K562 (cell line): ENCODE results near the gene PPM1D. TPM values are rescaled to one million over a fixed set of nuclear protein-coding genes. Genes with fewer than 3 reads are reported as not detected.

Experiments
- ATAC-seq: fragments of 200-7000 bp; cut with Tn5 transposase; 3 replicates; pipeline ENCODE4 v1.9.1; 2020; ENCODE audit warnings: moderate library complexity
- BruUV-seq: library from RNA; stranded (reverse); fragments of 400-500 nt; replicated peaks from 2 replicates; lab custom pipeline; 2021; lab: Mats Ljungman, UMichigan
- CTCF ChIA-PET: fragments of 300-600 bp; formaldehyde crosslinking; extraction: SDS; loops from one replicate; lab custom pipeline; 2021; ENCODE audit warnings: low intra/inter-chr PET ratio; lab: Yijun Ruan, JAX
- POLR2A ChIA-PET: fragments of 300-600, 350-650 bp; sonication (Branson Sonifier 250); formaldehyde crosslinking; extraction: SDS; loops from one replicate; lab custom pipeline; 2021; ENCODE audit warnings: antibody characterized with exemption, inconsistent platforms; lab: Yijun Ruan, JAX
- DNase-seq, 4 experiments: peaks; one replicate each; pipeline versions ENCODE4 v3.0.0 to v3.0.0-alpha.2; 2011 to 2018; ENCODE audit warnings: low spot score in 3 of 4, mixed read lengths in 3 of 4; ENCODE audit errors: extremely low read depth in 1 of 4
- FAIRE-seq: peaks from 2 replicates; lab custom pipeline; 2011; peaks lifted over from hg19 to GRCh38; lab: Jason Lieb, UNC
- H2AFZ ChIP-seq: 2 replicates; pipeline ENCODE4 v1.6.0; 2011; ENCODE audit warnings: low read depth, low read length, control low read depth, inconsistent platforms
- H3K27ac ChIP-seq: fragments of 200-600 bp; 3 replicates; pipeline ENCODE4 v1.8.0; 2011; ENCODE audit warnings: low read depth, mild to moderate bottlenecking, control low read depth, inconsistent platforms, low read length, moderate library complexity, mixed read lengths; ENCODE audit errors: extremely low read depth
- H3K27me3 ChIP-seq, 2 experiments: fragments of 300-600 bp in 1 of 2; 2 replicates in 1 of 2; 3 replicates in 1 of 2; pipeline versions ENCODE4 v1.6.0 to v1.8.0; 2011; ENCODE audit warnings: inconsistent platforms in 2 of 2, low read length in 2 of 2, mild to moderate bottlenecking in 1 of 2, mixed read lengths in 1 of 2, moderate library complexity in 1 of 2; ENCODE audit not compliant: control insufficient read depth in 2 of 2, insufficient read depth in 2 of 2
- H3K36me3 ChIP-seq: fragments of 300-600 bp; 3 replicates; pipeline ENCODE4 v1.8.0; 2011; ENCODE audit warnings: mild to moderate bottlenecking, low read length, inconsistent platforms; ENCODE audit not compliant: control insufficient read depth, insufficient read depth
- H3K4me1 ChIP-seq, 2 experiments: fragments of 200-600 bp in 1 of 2; replicated peaks in 1 of 2; 2 replicates in 1 of 2; 3 replicates in 1 of 2; pipeline versions ENCODE4 v1.5.1 to v1.8.0; 2011; ENCODE audit warnings: inconsistent platforms in 2 of 2, low read length in 2 of 2, mild to moderate bottlenecking in 1 of 2, mixed read lengths in 1 of 2, moderate library complexity in 1 of 2; ENCODE audit not compliant: control insufficient read depth in 2 of 2, insufficient read depth in 2 of 2
- H3K4me2 ChIP-seq: 2 replicates; pipeline ENCODE4 v1.6.1; 2011; ENCODE audit warnings: low read length, control low read depth, inconsistent platforms, mixed read lengths; ENCODE audit not compliant: insufficient read depth
- H3K4me3 ChIP-seq: fragments of 200-600 bp; sonication (generic), shearing (Covaris generic); 2 replicates; pipeline ENCODE4 v1.5.1; 2016; ENCODE audit warnings: control low read depth, inconsistent platforms
- H3K79me2 ChIP-seq: fragments of 200-600 bp; 3 replicates; pipeline ENCODE4 v1.8.0; 2011; ENCODE audit warnings: low read length, inconsistent platforms; ENCODE audit not compliant: control insufficient read depth, insufficient read depth
- H3K9ac ChIP-seq, 2 experiments: 2 replicates each; pipeline versions ENCODE4 v1.6.0 to v1.6.1; 2011; ENCODE audit warnings: low read depth in 2 of 2, low read length in 2 of 2, control low read depth in 1 of 2, inconsistent platforms in 1 of 2, mild to moderate bottlenecking in 1 of 2, mixed read lengths in 1 of 2; ENCODE audit not compliant: insufficient read depth in 1 of 2
- H3K9me1 ChIP-seq: one replicate; pipeline ENCODE4 v1.6.0; 2011; ENCODE audit warnings: inconsistent platforms, mild to moderate bottlenecking, low read length, moderate library complexity; ENCODE audit not compliant: control insufficient read depth, insufficient read depth
- H3K9me3 ChIP-seq: replicated peaks from 2 replicates; pipeline ENCODE4 v1.5.1; 2011; ENCODE audit warnings: low read depth, low read length, inconsistent platforms; ENCODE audit not compliant: control insufficient read depth, insufficient read depth
- H4K20me1 ChIP-seq: replicated peaks from 2 replicates; pipeline ENCODE4 v1.6.1; 2011; ENCODE audit warnings: low read length, inconsistent platforms, mixed read lengths; ENCODE audit not compliant: control insufficient read depth, insufficient read depth
- FOXJ3 ChIP-seq: sonication (generic); formaldehyde crosslinking; IDR thresholded peaks from 2 replicates; pipeline ENCODE4 v1.4.0; 2020; ENCODE audit warnings: mild to moderate bottlenecking, missing genetic modification reagents
- LEF1 ChIP-seq: fragments of 450-650 bp; IDR thresholded peaks from 2 replicates; pipeline ENCODE4 v1.6.1; 2016; ENCODE audit warnings: mild to moderate bottlenecking
- MTA2 ChIP-seq: fragments of 450-650 bp; IDR thresholded peaks from 2 replicates; pipeline ENCODE4 v1.6.1; 2016; ENCODE audit warnings: low read depth
- POU5F1 ChIP-seq: fragments of 150-350 bp; IDR thresholded peaks from 2 replicates; pipeline ENCODE4 v1.6.1; 2014; ENCODE audit warnings: borderline replicate concordance, low read length, low read depth, mild to moderate bottlenecking; ENCODE audit not compliant: partially characterized antibody
- PRDM10 ChIP-seq: fragments of 450-650 bp; IDR thresholded peaks from 2 replicates; pipeline ENCODE4 v1.6.1; 2018; ENCODE audit not compliant: partially characterized antibody
- RBM39 ChIP-seq: fragments of 200-400 bp; formaldehyde crosslinking; optimal IDR thresholded peaks from 2 replicates; pipeline ENCODE3; 2018; ENCODE audit warnings: low read depth, low read length
- TARDBP ChIP-seq: fragments of 450-650 bp; IDR thresholded peaks from 2 replicates; pipeline ENCODE4 v1.6.1; 2016
- ZBTB2 ChIP-seq: fragments of 450-650 bp; IDR thresholded peaks from 2 replicates; pipeline ENCODE4 v1.6.1; 2016; ENCODE audit warnings: antibody characterized with exemption
- ZNF324 ChIP-seq: fragments of 250-450 bp; sonication (Bioruptor Pico); IDR thresholded peaks from 2 replicates; pipeline ENCODE4 v1.4.0; 2020; ENCODE audit warnings: mild to moderate bottlenecking
- ZNF57 ChIP-seq: fragments of 450-650 bp; formaldehyde crosslinking; IDR thresholded peaks from 2 replicates; pipeline ENCODE4 v1.4.0; 2020; ENCODE audit warnings: mild to moderate bottlenecking, moderate library complexity
- ZNF584 ChIP-seq: fragments of 200-800 bp; sonication (Bioruptor generic); IDR thresholded peaks from 2 replicates; pipeline ENCODE4 v1.6.1; 2016; ENCODE audit warnings: low read depth, mild to moderate bottlenecking, missing genetic modification characterization, missing compliant biosample characterization
- ZNF586 ChIP-seq: fragments of 450-650 bp; formaldehyde crosslinking; conservative IDR thresholded peaks from 2 replicates; pipeline ENCODE4 v1.4.0; 2020; ENCODE audit warnings: mild to moderate bottlenecking, moderate library complexity
- WGBS: fragments of 100-300 bp; shearing (Covaris generic); methylation state at CpG from one replicate; pipeline ENCODE4 v1.1.6; 2016; ENCODE audit warnings: low coverage, mixed read lengths; ENCODE audit not compliant: insufficient coverage; ENCODE audit errors: missing lambda C conversion rate; 5-methylcytosine and 5-hydroxymethylcytosine counted together
- in situ Hi-C: fragments of 300-500 bp; cut with MboI; formaldehyde crosslinking; loops from 4 replicates; pipeline ENCODE4 v1.15.0; 2018; ENCODE audit warnings: inconsistent platforms, mixed read lengths
- intact Hi-C: fragments of 100-400 bp; cut with micrococcal nuclease; formaldehyde crosslinking; loops from 2 replicates; pipeline ENCODE4 v1.14.2; 2022
- polyA plus RNA-seq, 8 experiments: library from polyadenylated mRNA; depleted of rRNA in 4 of 8; stranded (reverse) in 5 of 8; unstranded in 3 of 8; fragments of >200 nt; fragmentation: Nextera tagmentation in 2 of 8; fragmentation: Illumina TruSeq in 1 of 8; extraction: Ambion mirVana in 2 of 8; extraction: Trizol in 1 of 8; gene quantifications; 2 replicates each; pipeline versions ENCODE4 v1.2.1 to v1.2.3, GENCODE V29; 2011 to 2014; ENCODE audit warnings: inconsistent platforms in 1 of 8, missing spikeins in 1 of 8
- total RNA-seq, 7 experiments: library from RNA; depleted of rRNA in 6 of 7; stranded (reverse); fragments of >200 nt in 6 of 7; fragmentation: Illumina TruSeq in 2 of 7; extraction: Trizol in 2 of 7; gene quantifications; 2 replicates each; pipeline versions ENCODE4 v1.2.1 to v1.2.3, GENCODE V29; 2011 to 2021; ENCODE audit warnings: low replicate concordance in 1 of 7

The PPM1D gene
- total and polyA plus RNA-seq, 9 of the 15 experiments (the other 6 are each of a cell fraction or from before 2014, with no cell fraction given) = 2.1 to 19.0 (median 7.8) TPM

GRCh38 chr17:60627124-60627523 lies 27.1 kb downstream of the PPM1D start:
- CTCF ChIA-PET = no interaction called here

More at GRCh38 chr17:60627124-60627523, 27.1 kb downstream of the PPM1D start:
- ATAC-seq = no peak
- no peak overlapping the region for H2AFZ ChIP-seq
- no peak overlapping the region for H3K4me3 ChIP-seq
- H3K9ac ChIP-seq = no peak overlapping the region
- H3K4me1 ChIP-seq = no peaks in the 10 kb centered on the region
- TF ChIP-seq ZBTB2 (no peak), RBM39 (no peak), FOXJ3 (CRISPR knock-in tag) (no peak), POU5F1 (no peak), ZNF324 (no peak), ZNF586 (CRISPR knock-in tag) (no peak), MTA2 (no peak), TARDBP (no peak), ZNF57 (no peak), LEF1 (no peak), PRDM10 (no peak), ZNF584 (CRISPR knock-in tag) (no peak)
- H3K9me3 ChIP-seq = no peaks in the 10 kb centered on the region
- intact Hi-C loops (no loop called here), in situ Hi-C loops (no loop called here)
- POLR2A ChIA-PET = interaction anchor here (1.3 kb wide), 1 partner anchor 9 kb away, joined by 3 read pairs; no protein-coding TSS in a partner anchor
- H3K4me2 ChIP-seq = no peak overlapping the region
- H4K20me1 ChIP-seq = no peaks in the 10 kb centered on the region
- peaks cover 12% of the 10 kb centered on the region; the same call in 2 of the 3 replicates for H3K36me3 ChIP-seq
- H3K79me2 ChIP-seq = peaks cover 14% of the 10 kb centered on the region
- WGBS = 84% methylated on average over 2 of the region's 2 CpGs
- H3K27me3 ChIP-seq = no peaks in the 10 kb centered on the region
- no peaks in the 10 kb centered on the region for H3K9me1 ChIP-seq
- no peak for DNase-seq
- H3K27ac ChIP-seq = no peak overlapping the region
- BruUV-seq = no TSS peak
- no peak for FAIRE-seq
